HepG2 (cell line): Measurements from ENCODE around the gene KIAA0232.

ENCODE experiments used
- CTCF ChIP-seq: sonication (generic); formaldehyde crosslinking; IDR thresholded peaks from 2 replicates; pipeline ENCODE4 v1.5.0; 2020; ENCODE audit warnings: mild to moderate bottlenecking, missing genetic modification reagents, moderate library complexity
- FOXP1 ChIP-seq, 2 experiments: fragments of 450-650 bp in 1 of 2; IDR thresholded peaks; 2 replicates each; pipeline ENCODE4 v1.6.1; 2017 to 2018; ENCODE audit warnings: antibody characterized with exemption in 1 of 2
- HDAC6 ChIP-seq: fragments of 200-600 bp; sonication (generic); IDR thresholded peaks from 2 replicates; pipeline ENCODE4 v1.7.0; 2017; ENCODE audit warnings: mild to moderate bottlenecking, antibody characterized with exemption, low read length, low read depth
- HMGXB4 ChIP-seq, 2 experiments: sonication (generic) in 1 of 2; formaldehyde crosslinking in 1 of 2; IDR thresholded peaks; 2 replicates each; pipeline versions ENCODE4 v1.4.0 to v1.6.1; 2018 to 2020; ENCODE audit warnings: missing genetic modification reagents in 2 of 2, borderline replicate concordance in 1 of 2, low read depth in 1 of 2, mild to moderate bottlenecking in 1 of 2, missing biosample characterization in 1 of 2
- POLR2AphosphoS5 ChIP-seq: IDR thresholded peaks from 2 replicates; pipeline ENCODE4 v1.6.1; 2012; ENCODE audit warnings: low read depth, low read length
- TAF1 ChIP-seq: sonication (generic); formaldehyde crosslinking; IDR thresholded peaks from 2 replicates; pipeline ENCODE4 v1.4.0; 2020; ENCODE audit warnings: missing genetic modification reagents
- ZNF138 ChIP-seq: sonication (generic); formaldehyde crosslinking; IDR thresholded peaks from 2 replicates; pipeline ENCODE4 v1.5.0; 2020; ENCODE audit warnings: mild to moderate bottlenecking, low read depth, missing genetic modification reagents

- TF ChIP-seq HDAC6, result no peak
- no peak for TF ChIP-seq FOXP1 (IDR thresholded peaks at IDR 0.05)
- TF ChIP-seq FOXP1 (CRISPR knock-in tag; IDR thresholded peaks at IDR 0.05), result no peak
- TF ChIP-seq TAF1 (CRISPR knock-in tag), result no peak
- TF ChIP-seq HMGXB4 (CRISPR knock-in tag; IDR thresholded peaks at IDR 0.05; ENCODE audit: borderline replicate concordance in 1 of 2, low read depth in 1 of 2), result no peak
- TF ChIP-seq ZNF138 (CRISPR knock-in tag), result no peak
- TF ChIP-seq CTCF, result no peak
- no peak for TF ChIP-seq POLR2AphosphoS5
Measured at GRCh38 chr4:6764976-6765620, 17.4 kb upstream of the KIAA0232 start.
